Fibroblast of villous mesenchyme (primary cell): ENCODE results near the gene NUP54. TPM values are rescaled to one million over a fixed set of nuclear protein-coding genes. Genes with fewer than 3 reads are reported as not detected.

ENCODE experiments used
- DNase-seq: peaks from one replicate; pipeline ENCODE4 v3.0.0-alpha.2; 2010; ENCODE audit warnings: low read depth
- H3K4me3 ChIP-seq: 2 replicates; pipeline ENCODE4 v1.5.1; 2011; ENCODE audit warnings: low read depth, mild to moderate bottlenecking, low read length
- total RNA-seq: library from RNA; depleted of rRNA; stranded (reverse); fragments of >200 nt; gene quantifications from 2 replicates; pipeline ENCODE4 v1.2.3, GENCODE V29; 2012
- TF ChIP-seq, protein P1 (sequence below): IDR thresholded peaks from 2 replicates; pipeline ENCODE4 v1.5.1; 2012; ENCODE audit warnings: low read depth, mild to moderate bottlenecking, low read length; ENCODE audit not compliant: insufficient read depth

NUP54 gene
- total RNA-seq, 1 donor: 67.4 TPM

DNA sequence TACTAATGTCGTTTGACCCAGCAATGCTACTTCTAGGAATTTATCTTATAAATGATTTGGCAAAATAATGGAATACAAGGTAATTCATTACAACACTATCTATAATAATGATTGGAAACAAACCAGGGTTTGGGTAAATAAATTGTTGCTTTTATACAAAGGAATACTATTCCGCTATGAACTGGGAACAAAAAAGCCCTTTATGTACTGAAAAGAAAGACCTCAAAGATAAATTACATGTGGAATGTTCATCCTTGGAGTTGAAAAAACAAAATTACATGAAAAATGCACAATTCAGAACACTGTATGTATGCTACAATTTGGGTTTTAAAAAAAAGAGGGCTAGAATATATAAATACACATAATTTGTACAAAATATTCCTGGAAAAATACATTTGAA, 5.2 kb upstream of the NUP54 start:
- no peak overlapping the region for H3K4me3 ChIP-seq
- DNase-seq: no peak
- TF ChIP-seq, protein P1, sequence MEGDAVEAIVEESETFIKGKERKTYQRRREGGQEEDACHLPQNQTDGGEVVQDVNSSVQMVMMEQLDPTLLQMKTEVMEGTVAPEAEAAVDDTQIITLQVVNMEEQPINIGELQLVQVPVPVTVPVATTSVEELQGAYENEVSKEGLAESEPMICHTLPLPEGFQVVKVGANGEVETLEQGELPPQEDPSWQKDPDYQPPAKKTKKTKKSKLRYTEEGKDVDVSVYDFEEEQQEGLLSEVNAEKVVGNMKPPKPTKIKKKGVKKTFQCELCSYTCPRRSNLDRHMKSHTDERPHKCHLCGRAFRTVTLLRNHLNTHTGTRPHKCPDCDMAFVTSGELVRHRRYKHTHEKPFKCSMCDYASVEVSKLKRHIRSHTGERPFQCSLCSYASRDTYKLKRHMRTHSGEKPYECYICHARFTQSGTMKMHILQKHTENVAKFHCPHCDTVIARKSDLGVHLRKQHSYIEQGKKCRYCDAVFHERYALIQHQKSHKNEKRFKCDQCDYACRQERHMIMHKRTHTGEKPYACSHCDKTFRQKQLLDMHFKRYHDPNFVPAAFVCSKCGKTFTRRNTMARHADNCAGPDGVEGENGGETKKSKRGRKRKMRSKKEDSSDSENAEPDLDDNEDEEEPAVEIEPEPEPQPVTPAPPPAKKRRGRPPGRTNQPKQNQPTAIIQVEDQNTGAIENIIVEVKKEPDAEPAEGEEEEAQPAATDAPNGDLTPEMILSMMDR: no peak

DNA sequence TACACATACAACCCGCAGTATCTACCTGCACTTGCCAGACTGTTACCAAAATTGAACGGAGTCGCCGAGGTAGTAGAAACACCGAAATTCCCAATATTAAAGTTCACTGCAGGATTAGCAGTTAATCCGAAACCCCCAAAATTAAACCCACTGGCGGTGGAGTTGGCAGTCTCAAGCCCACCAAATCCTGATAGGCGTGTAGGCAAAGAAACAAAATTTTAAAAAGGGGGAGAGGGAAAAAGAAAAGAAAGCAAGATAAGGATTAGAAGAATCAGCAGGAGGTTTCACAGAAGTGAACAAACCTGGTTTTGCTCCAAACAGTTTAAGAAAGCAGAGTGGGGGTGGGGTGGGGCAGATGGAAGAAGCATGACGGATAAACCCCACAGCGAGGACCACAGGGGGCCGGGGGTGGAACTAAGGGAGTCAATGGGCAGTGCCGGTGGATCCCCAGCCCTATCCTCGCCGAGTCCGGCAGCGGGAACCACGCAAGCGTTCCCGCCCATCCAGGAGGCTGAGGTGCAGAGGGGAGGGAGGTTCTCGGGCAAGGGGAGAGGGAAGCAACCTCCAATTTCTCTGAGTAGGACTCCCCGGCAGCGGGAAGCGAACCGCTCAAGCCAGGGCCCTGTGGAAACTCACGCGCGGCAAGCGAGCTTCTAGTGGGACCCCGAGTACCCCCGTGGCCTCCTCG, 599 bp downstream of the NUP54 start:
- DNase-seq: peak; percentile 77
- TF ChIP-seq, protein P1: no peak
- peak overlapping the region; percentile 93 for H3K4me3 ChIP-seq

DNA sequence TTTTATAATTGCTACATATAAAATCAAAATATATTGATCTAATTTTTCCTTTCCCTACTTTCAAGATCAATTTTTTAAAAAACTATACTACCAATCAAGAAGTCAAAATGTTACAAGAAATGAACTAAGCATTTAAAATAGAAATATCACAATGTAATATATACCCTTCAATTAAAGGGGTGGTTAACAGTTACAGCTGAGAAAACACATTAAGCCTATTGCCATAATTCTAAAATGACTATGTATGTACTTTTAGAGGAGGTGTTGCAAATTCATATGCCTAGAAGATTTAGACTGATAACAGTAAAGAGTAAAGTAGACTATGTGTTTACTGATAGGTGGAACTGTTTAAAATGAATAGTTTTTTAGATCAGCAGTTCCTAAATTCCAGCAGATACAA, 3.7 kb downstream of the NUP54 start:
- H3K4me3 ChIP-seq: no peak overlapping the region
- DNase-seq: no peak
- TF ChIP-seq, protein P1: no peak

DNA sequence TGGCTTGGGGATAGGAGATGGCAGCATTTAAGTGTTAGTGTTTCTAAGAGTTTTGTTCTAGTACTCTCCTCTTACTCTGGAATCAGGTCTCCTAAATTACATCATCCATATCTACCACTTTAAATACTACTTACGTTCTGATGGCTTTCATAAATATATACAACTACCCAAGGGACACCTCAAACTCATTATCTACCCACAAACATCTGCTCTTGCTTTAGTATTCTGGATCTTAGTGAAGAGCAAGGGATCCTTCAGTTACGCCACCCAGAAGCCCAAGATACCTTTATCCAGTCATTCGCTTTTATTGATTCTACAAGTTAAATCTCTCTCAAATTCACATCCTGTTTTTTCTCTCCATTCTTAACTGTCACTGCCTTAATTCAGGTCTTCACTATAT, 7.0 kb downstream of the NUP54 start:
- no peak for DNase-seq
- TF ChIP-seq, protein P1: no peak
- H3K4me3 ChIP-seq: no peak overlapping the region

DNA sequence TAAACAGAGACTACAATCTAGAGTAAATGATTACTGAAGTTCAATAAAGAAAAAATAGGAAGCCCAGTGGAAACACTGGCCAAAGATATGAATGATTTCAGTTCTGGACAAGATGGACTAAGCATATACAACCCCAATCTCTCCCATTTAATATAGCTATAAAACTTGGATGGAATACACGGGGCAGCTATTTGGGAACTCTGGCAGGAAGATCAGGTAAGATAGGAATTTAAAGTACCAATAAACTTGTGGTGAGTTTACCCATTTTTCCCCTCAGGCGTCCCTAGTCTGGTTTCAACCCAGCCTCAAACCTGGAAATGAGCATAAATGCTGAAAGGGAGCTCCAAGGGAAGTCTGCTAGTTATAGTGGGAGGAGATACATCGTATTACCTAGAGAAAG, 20.4 kb downstream of the NUP54 start:
- TF ChIP-seq, protein P1: no peak
- no peak overlapping the region for H3K4me3 ChIP-seq

DNA sequence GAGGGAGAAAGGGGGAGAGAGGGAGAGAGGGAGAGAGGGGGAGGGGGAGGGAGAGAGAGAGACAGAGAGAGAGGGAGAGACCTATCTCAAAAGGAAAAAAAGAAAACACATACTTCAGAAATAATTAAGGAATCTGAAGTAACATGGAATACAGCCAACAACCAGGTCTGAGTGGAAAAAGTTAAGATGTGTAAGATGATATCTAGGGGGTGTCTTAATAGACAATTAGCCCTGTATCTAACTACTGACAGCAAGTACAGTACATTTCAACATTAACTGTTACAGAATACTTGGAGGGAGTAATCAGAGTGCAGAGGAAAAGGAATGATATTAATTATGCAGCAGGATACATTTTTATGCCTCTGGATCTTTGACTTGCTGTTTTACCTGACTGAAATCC, 22.4 kb downstream of the NUP54 start:
- no peak overlapping the region for H3K4me3 ChIP-seq
- DNase-seq: no peak
- TF ChIP-seq, protein P1: no peak

More for the DNA sequence above, 20.4 kb downstream of the NUP54 start:
- no peak for DNase-seq

DNA sequence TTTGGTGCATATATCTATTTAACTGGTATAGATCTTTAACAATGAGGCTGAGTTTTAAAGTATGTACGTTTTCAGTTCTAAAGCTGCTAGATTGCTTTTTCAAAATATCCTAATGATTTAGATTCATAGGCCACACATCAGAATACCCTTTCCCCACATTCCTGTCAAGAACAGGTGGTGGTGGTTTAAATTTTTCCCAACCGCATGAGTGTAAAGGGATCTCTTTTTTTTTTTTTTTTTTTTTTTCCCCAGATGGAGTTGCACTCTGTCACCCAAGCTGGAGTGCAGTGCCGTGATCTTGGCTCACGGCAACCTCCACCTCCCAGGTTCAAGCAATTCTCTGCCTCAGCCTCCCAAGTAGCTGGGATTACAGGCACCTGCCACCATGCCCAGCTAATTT, 28.0 kb downstream of the NUP54 start:
- H3K4me3 ChIP-seq: no peak overlapping the region
- TF ChIP-seq, protein P1: no peak
- DNase-seq: no peak
